ENCODE measurements around the gene TK2. TPM values are rescaled to one million over a fixed set of nuclear protein-coding genes. Genes with fewer than 3 reads are reported as not detected.

Gene TK2
- total and polyA plus RNA-seq, 2 donors (not counting 1 experiment from before 2014, with no cell fraction given): 34.8 to 73.7 TPM

DNA sequence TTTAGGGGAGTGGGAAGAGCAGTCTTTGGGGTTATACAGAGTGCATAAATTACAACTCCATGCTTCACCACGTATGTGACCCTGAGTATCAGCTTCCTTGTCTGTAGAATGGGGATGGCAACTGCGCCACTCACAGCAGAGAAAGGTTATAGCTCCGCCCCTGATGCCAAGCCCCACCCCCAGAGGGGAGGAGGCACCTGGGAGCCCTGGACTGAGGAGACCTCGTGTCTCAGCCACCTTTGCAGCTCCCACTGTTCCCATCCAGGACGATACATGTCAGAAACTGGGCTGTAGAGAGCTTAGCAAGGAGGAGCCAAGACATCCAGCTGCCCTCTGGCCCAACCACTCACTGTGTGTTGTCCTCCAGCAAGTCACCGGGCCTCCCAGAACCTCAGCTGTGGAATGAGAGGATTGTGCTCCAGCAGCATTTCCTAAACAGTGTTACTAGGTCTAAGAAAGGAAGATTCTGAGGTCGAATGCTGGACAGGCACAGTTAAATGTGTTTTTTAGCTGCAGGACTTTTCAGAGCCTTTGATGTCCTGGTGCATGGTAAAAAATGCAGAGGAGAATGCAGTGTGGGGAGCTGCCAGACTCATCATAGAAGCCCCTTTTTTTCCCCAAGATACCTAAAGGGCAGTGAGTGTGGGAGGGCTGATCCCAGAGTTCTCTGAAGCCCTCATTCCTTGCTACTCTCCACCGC is 73.4 kb downstream of the TK2 start:
- no peak overlapping the region for H3K4me2 ChIP-seq (ENCODE audit: extremely low read depth, insufficient read depth, low read length)

DNA sequence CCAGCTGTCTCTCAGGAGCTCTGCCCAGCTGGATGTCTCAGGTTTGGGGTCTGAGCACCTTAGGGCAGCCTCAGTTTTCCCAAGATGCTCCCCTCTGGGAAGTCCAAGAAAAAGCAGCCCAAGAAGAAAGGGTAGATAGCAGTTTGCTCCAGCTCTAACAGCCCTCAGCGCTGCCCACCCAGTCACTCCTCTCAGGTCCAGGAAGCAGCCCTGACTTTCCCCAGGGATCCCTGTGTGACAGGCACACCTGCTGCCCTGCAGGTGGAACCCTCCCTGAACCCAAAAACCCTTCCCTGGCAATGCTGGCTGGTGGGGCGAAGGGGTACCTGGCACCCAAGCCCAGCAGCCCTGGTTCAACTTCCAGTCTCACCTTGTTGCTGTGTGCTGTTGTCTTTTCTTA is 74.7 kb downstream of the TK2 start:
- Histone ChIP-seq H4K20me1 (ENCODE audit: control insufficient read depth, extremely low read depth, insufficient read depth, low read length) (no peaks in the 10 kb centered on the region), H3K9me3 (ENCODE audit: control insufficient read depth, insufficient read depth, low read depth, low read length) (no peaks in the 10 kb centered on the region)

More for the DNA sequence above, 73.4 kb downstream of the TK2 start:
- TF ChIP-seq, protein P1, sequence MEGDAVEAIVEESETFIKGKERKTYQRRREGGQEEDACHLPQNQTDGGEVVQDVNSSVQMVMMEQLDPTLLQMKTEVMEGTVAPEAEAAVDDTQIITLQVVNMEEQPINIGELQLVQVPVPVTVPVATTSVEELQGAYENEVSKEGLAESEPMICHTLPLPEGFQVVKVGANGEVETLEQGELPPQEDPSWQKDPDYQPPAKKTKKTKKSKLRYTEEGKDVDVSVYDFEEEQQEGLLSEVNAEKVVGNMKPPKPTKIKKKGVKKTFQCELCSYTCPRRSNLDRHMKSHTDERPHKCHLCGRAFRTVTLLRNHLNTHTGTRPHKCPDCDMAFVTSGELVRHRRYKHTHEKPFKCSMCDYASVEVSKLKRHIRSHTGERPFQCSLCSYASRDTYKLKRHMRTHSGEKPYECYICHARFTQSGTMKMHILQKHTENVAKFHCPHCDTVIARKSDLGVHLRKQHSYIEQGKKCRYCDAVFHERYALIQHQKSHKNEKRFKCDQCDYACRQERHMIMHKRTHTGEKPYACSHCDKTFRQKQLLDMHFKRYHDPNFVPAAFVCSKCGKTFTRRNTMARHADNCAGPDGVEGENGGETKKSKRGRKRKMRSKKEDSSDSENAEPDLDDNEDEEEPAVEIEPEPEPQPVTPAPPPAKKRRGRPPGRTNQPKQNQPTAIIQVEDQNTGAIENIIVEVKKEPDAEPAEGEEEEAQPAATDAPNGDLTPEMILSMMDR (conservative IDR thresholded peaks at IDR 0.05 in 1 of 2, IDR thresholded peaks at IDR 0.05 in 1 of 2; ENCODE audit: low read depth in 1 of 2, low read length in 2 of 2): no peak
- no peak for TF ChIP-seq EZH2 (IDR thresholded peaks at IDR 0.05; ENCODE audit: low read length, missing control alignments)
- H2AFZ ChIP-seq (ENCODE audit: low read length): no peak overlapping the region
- no peak for DNase-seq (ENCODE audit: low read depth in 2 of 2)
- H3K27me3 ChIP-seq (ENCODE audit: control insufficient read depth, insufficient read depth, low read length): peaks cover 3% of the 10 kb centered on the region
- no peaks in the 10 kb centered on the region for H3K79me2 ChIP-seq (ENCODE audit: control insufficient read depth, insufficient read depth, low read length)
- H3K9ac ChIP-seq (ENCODE audit: insufficient read depth, low read length): no peak overlapping the region
- no peak overlapping the region for H3K4me3 ChIP-seq (replicated peaks in 1 of 4; ENCODE audit: control extremely low read depth in 1 of 4, insufficient read depth in 1 of 4, low read depth in 3 of 4, low read length in 4 of 4)
- H3K27ac ChIP-seq (ENCODE audit: insufficient read depth, low read length): no peak overlapping the region
- no peaks in the 10 kb centered on the region for H3K36me3 ChIP-seq (ENCODE audit: control insufficient read depth, insufficient read depth, low read length)
- no peaks in the 10 kb centered on the region for H4K20me1 ChIP-seq (ENCODE audit: control insufficient read depth, extremely low read depth, insufficient read depth, low read length)
- no peaks in the 10 kb centered on the region for H3K4me1 ChIP-seq (ENCODE audit: control insufficient read depth, extremely low read depth, insufficient read depth, low read length)
- no peaks in the 10 kb centered on the region for H3K9me3 ChIP-seq (ENCODE audit: control insufficient read depth, insufficient read depth, low read depth, low read length)

DNA sequence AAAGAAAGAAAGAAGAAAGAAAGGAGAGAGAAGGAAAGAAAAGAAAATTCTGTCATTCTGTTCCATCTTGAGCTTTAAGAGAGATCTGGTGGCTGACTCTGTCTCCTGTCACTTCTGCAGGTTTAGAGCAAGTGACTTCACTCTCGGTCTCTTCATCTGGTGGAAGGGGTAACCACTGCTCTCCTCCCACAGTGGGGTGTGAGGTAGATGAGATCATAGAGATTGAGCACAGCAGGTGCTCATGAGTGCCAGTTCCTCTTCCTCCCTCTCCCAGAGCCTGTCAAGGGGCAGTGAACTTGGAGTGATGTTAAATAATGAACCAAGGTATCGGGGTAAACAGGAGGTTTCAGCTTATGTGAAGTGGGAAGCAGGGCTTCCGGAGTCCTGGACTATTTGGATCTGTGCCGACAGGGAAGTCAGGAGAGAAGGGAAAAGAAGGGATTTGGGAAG is 75.1 kb downstream of the TK2 start:
- Histone ChIP-seq H3K36me3 (ENCODE audit: control insufficient read depth, insufficient read depth, low read length) (no peaks in the 10 kb centered on the region), H3K4me2 (ENCODE audit: extremely low read depth, insufficient read depth, low read length) (no peak overlapping the region), H3K9me3 (ENCODE audit: control insufficient read depth, insufficient read depth, low read depth, low read length) (no peaks in the 10 kb centered on the region), H3K79me2 (ENCODE audit: control insufficient read depth, insufficient read depth, low read length) (no peaks in the 10 kb centered on the region), H3K27ac (ENCODE audit: insufficient read depth, low read length) (no peak overlapping the region), H3K4me3 (replicated peaks in 1 of 4; ENCODE audit: control extremely low read depth in 1 of 4, insufficient read depth in 1 of 4, low read depth in 3 of 4, low read length in 4 of 4) (no peak overlapping the region), H2AFZ (ENCODE audit: low read length) (no peak overlapping the region), H3K9ac (ENCODE audit: insufficient read depth, low read length) (no peak overlapping the region), H3K27me3 (ENCODE audit: control insufficient read depth, insufficient read depth, low read length) (peaks cover 3% of the 10 kb centered on the region), H4K20me1 (ENCODE audit: control insufficient read depth, extremely low read depth, insufficient read depth, low read length) (no peaks in the 10 kb centered on the region), H3K4me1 (ENCODE audit: control insufficient read depth, extremely low read depth, insufficient read depth, low read length) (no peaks in the 10 kb centered on the region)
- DNase-seq (ENCODE audit: low read depth in 2 of 2): no peak
- TF ChIP-seq, protein P1 (conservative IDR thresholded peaks at IDR 0.05 in 1 of 2, IDR thresholded peaks at IDR 0.05 in 1 of 2; ENCODE audit: low read depth in 1 of 2, low read length in 2 of 2): no peak
- no peak for TF ChIP-seq EZH2 (IDR thresholded peaks at IDR 0.05; ENCODE audit: low read length, missing control alignments)

More for the DNA sequence above, 74.7 kb downstream of the TK2 start:
- no peak for DNase-seq (ENCODE audit: low read depth in 2 of 2)
- H3K27me3 ChIP-seq (ENCODE audit: control insufficient read depth, insufficient read depth, low read length): peaks cover 3% of the 10 kb centered on the region
- no peak overlapping the region for H3K27ac ChIP-seq (ENCODE audit: insufficient read depth, low read length)
- no peaks in the 10 kb centered on the region for H3K4me1 ChIP-seq (ENCODE audit: control insufficient read depth, extremely low read depth, insufficient read depth, low read length)
- no peak for TF ChIP-seq EZH2 (IDR thresholded peaks at IDR 0.05; ENCODE audit: low read length, missing control alignments)
- TF ChIP-seq, protein P1 (conservative IDR thresholded peaks at IDR 0.05 in 1 of 2, IDR thresholded peaks at IDR 0.05 in 1 of 2; ENCODE audit: low read depth in 1 of 2, low read length in 2 of 2): no peak
- no peak overlapping the region for H3K4me3 ChIP-seq (replicated peaks in 1 of 4; ENCODE audit: control extremely low read depth in 1 of 4, insufficient read depth in 1 of 4, low read depth in 3 of 4, low read length in 4 of 4)
- H3K79me2 ChIP-seq (ENCODE audit: control insufficient read depth, insufficient read depth, low read length): no peaks in the 10 kb centered on the region
- H3K9ac ChIP-seq (ENCODE audit: insufficient read depth, low read length): no peak overlapping the region
- no peak overlapping the region for H2AFZ ChIP-seq (ENCODE audit: low read length)
- H3K36me3 ChIP-seq (ENCODE audit: control insufficient read depth, insufficient read depth, low read length): no peaks in the 10 kb centered on the region
- no peak overlapping the region for H3K4me2 ChIP-seq (ENCODE audit: extremely low read depth, insufficient read depth, low read length)

All from fibroblast of lung (primary cell).